ENCODE data around the gene PGS1. TPM values are rescaled to one million over a fixed set of nuclear protein-coding genes. Genes with fewer than 3 reads are reported as not detected.

The PGS1 gene
- total RNA-seq, 1 donor from 2014 or later = 59.3 TPM

GRCh38 chr17:78437508-78438169, 59.2 kb downstream of the PGS1 start:
- intact Hi-C loops (cut with micrococcal nuclease) = no loop called here
- Mint-ChIP-seq H3K4me3 (ENCODE audit: low read depth) (no peak overlapping the region), H3K27ac (no peak overlapping the region), H3K4me1 (ENCODE audit: low read depth) (no peaks in the 10 kb centered on the region), H3K27me3 (ENCODE audit: low read depth) (no peaks in the 10 kb centered on the region), H3K36me3 (ENCODE audit: low read depth) (no peaks in the 10 kb centered on the region), H3K9me3 (no peaks in the 10 kb centered on the region)
- DNase-seq (ENCODE audit: low spot score) = no peak

GRCh38 chr17:78438271-78438691, 59.8 kb downstream of the PGS1 start:
- DNase-seq (ENCODE audit: low spot score) = no peak
- no peaks in the 10 kb centered on the region for H3K4me1 Mint-ChIP-seq (ENCODE audit: low read depth)
- H3K36me3 Mint-ChIP-seq (ENCODE audit: low read depth) = no peaks in the 10 kb centered on the region
- no peaks in the 10 kb centered on the region for H3K27me3 Mint-ChIP-seq (ENCODE audit: low read depth)
- H3K4me3 Mint-ChIP-seq (ENCODE audit: low read depth) = no peak overlapping the region
- intact Hi-C loops (cut with micrococcal nuclease) = no loop called here
- H3K9me3 Mint-ChIP-seq = no peaks in the 10 kb centered on the region
- no peak overlapping the region for H3K27ac Mint-ChIP-seq

- H3K9me3 Mint-ChIP-seq = no peaks in the 10 kb centered on the region
- no peak overlapping the region for H3K27ac Mint-ChIP-seq
- H3K4me3 Mint-ChIP-seq (ENCODE audit: low read depth) = no peak overlapping the region
- intact Hi-C loops (cut with micrococcal nuclease) = no loop called here
- H3K36me3 Mint-ChIP-seq (ENCODE audit: low read depth) = no peaks in the 10 kb centered on the region
- no peaks in the 10 kb centered on the region for H3K27me3 Mint-ChIP-seq (ENCODE audit: low read depth)
- no peak for DNase-seq (ENCODE audit: low spot score)
- H3K4me1 Mint-ChIP-seq (ENCODE audit: low read depth) = no peaks in the 10 kb centered on the region
Observed at GRCh38 chr17:78438694-78439325, 60.4 kb downstream of the PGS1 start.

GRCh38 chr17:78441271-78441971, 63.0 kb downstream of the PGS1 start:
- Mint-ChIP-seq H3K27me3 (ENCODE audit: low read depth) (no peaks in the 10 kb centered on the region), H3K36me3 (ENCODE audit: low read depth) (no peaks in the 10 kb centered on the region), H3K27ac (no peak overlapping the region), H3K4me3 (ENCODE audit: low read depth) (no peak overlapping the region), H3K9me3 (no peaks in the 10 kb centered on the region), H3K4me1 (ENCODE audit: low read depth) (no peaks in the 10 kb centered on the region)
- DNase-seq (ENCODE audit: low spot score) = no peak
- intact Hi-C loops (cut with micrococcal nuclease) = no loop called here

GRCh38 chr17:78442648-78443218, 64.3 kb downstream of the PGS1 start:
- no peaks in the 10 kb centered on the region for H3K27me3 Mint-ChIP-seq (ENCODE audit: low read depth)
- H3K27ac Mint-ChIP-seq = no peak overlapping the region
- no peaks in the 10 kb centered on the region for H3K9me3 Mint-ChIP-seq
- H3K4me3 Mint-ChIP-seq (ENCODE audit: low read depth) = no peak overlapping the region
- no peak for DNase-seq (ENCODE audit: low spot score)
- H3K4me1 Mint-ChIP-seq (ENCODE audit: low read depth) = no peaks in the 10 kb centered on the region
- intact Hi-C loops (cut with micrococcal nuclease) = no loop called here
- H3K36me3 Mint-ChIP-seq (ENCODE audit: low read depth) = no peaks in the 10 kb centered on the region

GRCh38 chr17:78444392-78444791, 65.9 kb downstream of the PGS1 start:
- Mint-ChIP-seq H3K36me3 (ENCODE audit: low read depth) (no peaks in the 10 kb centered on the region), H3K4me1 (ENCODE audit: low read depth) (no peaks in the 10 kb centered on the region), H3K27ac (no peak overlapping the region), H3K27me3 (ENCODE audit: low read depth) (no peaks in the 10 kb centered on the region), H3K4me3 (ENCODE audit: low read depth) (no peak overlapping the region), H3K9me3 (no peaks in the 10 kb centered on the region)
- DNase-seq (ENCODE audit: low spot score) = no peak
- intact Hi-C loops (cut with micrococcal nuclease) = loop anchor here (2.0 kb wide), 1 partner anchor 264 kb away; no protein-coding TSS in a partner anchor

GRCh38 chr17:78446833-78447232, 68.4 kb downstream of the PGS1 start:
- Mint-ChIP-seq H3K4me3 (ENCODE audit: low read depth) (no peak overlapping the region), H3K27ac (no peak overlapping the region), H3K4me1 (ENCODE audit: low read depth) (no peaks in the 10 kb centered on the region), H3K36me3 (ENCODE audit: low read depth) (no peaks in the 10 kb centered on the region), H3K9me3 (no peaks in the 10 kb centered on the region), H3K27me3 (ENCODE audit: low read depth) (no peaks in the 10 kb centered on the region)
- intact Hi-C loops (cut with micrococcal nuclease) = no loop called here
- no peak for DNase-seq (ENCODE audit: low spot score)

- H3K27ac Mint-ChIP-seq = no peak overlapping the region
- no peaks in the 10 kb centered on the region for H3K9me3 Mint-ChIP-seq
- no peaks in the 10 kb centered on the region for H3K27me3 Mint-ChIP-seq (ENCODE audit: low read depth)
- DNase-seq (ENCODE audit: low spot score) = no peak
- H3K36me3 Mint-ChIP-seq (ENCODE audit: low read depth) = no peaks in the 10 kb centered on the region
- no peak overlapping the region for H3K4me3 Mint-ChIP-seq (ENCODE audit: low read depth)
- H3K4me1 Mint-ChIP-seq (ENCODE audit: low read depth) = no peaks in the 10 kb centered on the region
- intact Hi-C loops (cut with micrococcal nuclease) = no loop called here
Observed at GRCh38 chr17:78448356-78448993, 70.0 kb downstream of the PGS1 start.

GRCh38 chr17:78449983-78450595, 71.6 kb downstream of the PGS1 start:
- H3K4me3 Mint-ChIP-seq (ENCODE audit: low read depth) = no peak overlapping the region
- no peaks in the 10 kb centered on the region for H3K36me3 Mint-ChIP-seq (ENCODE audit: low read depth)
- no peaks in the 10 kb centered on the region for H3K27me3 Mint-ChIP-seq (ENCODE audit: low read depth)
- intact Hi-C loops (cut with micrococcal nuclease) = no loop called here
- H3K27ac Mint-ChIP-seq = no peak overlapping the region
- no peaks in the 10 kb centered on the region for H3K4me1 Mint-ChIP-seq (ENCODE audit: low read depth)
- no peak for DNase-seq (ENCODE audit: low spot score)
- H3K9me3 Mint-ChIP-seq = no peaks in the 10 kb centered on the region

GRCh38 chr17:78450696-78451345, 72.4 kb downstream of the PGS1 start:
- no peak overlapping the region for H3K27ac Mint-ChIP-seq
- no peak for DNase-seq (ENCODE audit: low spot score)
- no peaks in the 10 kb centered on the region for H3K27me3 Mint-ChIP-seq (ENCODE audit: low read depth)
- no peaks in the 10 kb centered on the region for H3K36me3 Mint-ChIP-seq (ENCODE audit: low read depth)
- H3K4me3 Mint-ChIP-seq (ENCODE audit: low read depth) = no peak overlapping the region
- intact Hi-C loops (cut with micrococcal nuclease) = no loop called here
- no peaks in the 10 kb centered on the region for H3K4me1 Mint-ChIP-seq (ENCODE audit: low read depth)
- no peaks in the 10 kb centered on the region for H3K9me3 Mint-ChIP-seq

- no peak overlapping the region for H3K27ac Mint-ChIP-seq
- no peaks in the 10 kb centered on the region for H3K9me3 Mint-ChIP-seq
- no peaks in the 10 kb centered on the region for H3K4me1 Mint-ChIP-seq (ENCODE audit: low read depth)
- no peak for DNase-seq (ENCODE audit: low spot score)
- H3K27me3 Mint-ChIP-seq (ENCODE audit: low read depth) = no peaks in the 10 kb centered on the region
- no peaks in the 10 kb centered on the region for H3K36me3 Mint-ChIP-seq (ENCODE audit: low read depth)
- H3K4me3 Mint-ChIP-seq (ENCODE audit: low read depth) = no peak overlapping the region
- intact Hi-C loops (cut with micrococcal nuclease) = no loop called here
Observed at GRCh38 chr17:78451753-78452152, 73.3 kb downstream of the PGS1 start.

- H3K4me3 Mint-ChIP-seq (ENCODE audit: low read depth) = no peak overlapping the region
- H3K27me3 Mint-ChIP-seq (ENCODE audit: low read depth) = no peaks in the 10 kb centered on the region
- no peak overlapping the region for H3K27ac Mint-ChIP-seq
- intact Hi-C loops (cut with micrococcal nuclease) = no loop called here
- no peak for DNase-seq (ENCODE audit: low spot score)
- no peaks in the 10 kb centered on the region for H3K9me3 Mint-ChIP-seq
- no peaks in the 10 kb centered on the region for H3K36me3 Mint-ChIP-seq (ENCODE audit: low read depth)
- H3K4me1 Mint-ChIP-seq (ENCODE audit: low read depth) = no peaks in the 10 kb centered on the region
Observed at GRCh38 chr17:78454346-78454745, 75.9 kb downstream of the PGS1 start.

Measured in activated T-helper 2 cell treated with anti-CD3 and anti-CD28 coated beads, Interferon-gamma antibody, Interleukin-2, Interleukin-4, amounts not matched to agents 10 μg/mL and 5 μg/mL and 100 μg/mL, durations not matched to agents 14 hours and 24 hours and 36 hours (primary cell).